NK-92 (cell line): ENCODE data around the gene SIGLEC9.
A peak's percentile ranks its signal among the peaks of the same experiment; 100 is the strongest.

Experiments used
- DNase-seq: peaks from one replicate; lab custom pipeline; 2025; ENCODE audit not compliant: unreplicated experiment; lab: John Stamatoyannopoulos, UW

SIGLEC9 gene

DNA sequence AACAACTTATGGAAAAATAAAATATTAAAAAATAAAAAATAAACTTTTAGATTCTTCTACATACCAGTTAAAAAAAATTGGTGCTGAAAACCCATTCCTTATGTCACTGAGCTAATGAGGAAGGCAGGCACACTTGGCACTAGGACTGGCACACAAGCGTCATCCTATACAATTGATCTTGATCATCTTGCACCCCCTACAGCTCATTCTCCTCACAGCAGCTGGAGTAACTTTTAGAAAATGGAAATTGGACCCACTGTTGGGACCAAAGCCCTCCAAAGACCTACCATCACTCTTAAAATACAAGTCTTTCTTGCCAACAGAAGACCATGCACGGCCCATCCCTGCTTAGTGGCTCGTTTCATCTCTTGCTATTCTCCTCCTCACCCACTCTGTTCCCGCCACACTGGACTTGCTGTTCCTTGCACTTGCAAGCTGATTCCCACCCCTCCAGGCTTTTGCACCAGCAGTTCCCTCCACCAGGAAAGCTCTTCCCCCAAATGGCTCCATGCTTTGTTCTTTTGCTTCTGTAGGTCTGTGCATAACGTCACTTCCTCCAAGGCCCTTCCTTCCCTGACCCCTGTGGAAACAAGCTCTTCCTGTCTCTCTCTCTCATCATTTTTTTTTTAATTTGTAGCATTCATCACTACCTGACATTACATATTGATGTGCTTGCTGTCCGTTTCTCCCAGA lies 28.1 kb upstream of the SIGLEC9 start:
- no peak for DNase-seq

DNA sequence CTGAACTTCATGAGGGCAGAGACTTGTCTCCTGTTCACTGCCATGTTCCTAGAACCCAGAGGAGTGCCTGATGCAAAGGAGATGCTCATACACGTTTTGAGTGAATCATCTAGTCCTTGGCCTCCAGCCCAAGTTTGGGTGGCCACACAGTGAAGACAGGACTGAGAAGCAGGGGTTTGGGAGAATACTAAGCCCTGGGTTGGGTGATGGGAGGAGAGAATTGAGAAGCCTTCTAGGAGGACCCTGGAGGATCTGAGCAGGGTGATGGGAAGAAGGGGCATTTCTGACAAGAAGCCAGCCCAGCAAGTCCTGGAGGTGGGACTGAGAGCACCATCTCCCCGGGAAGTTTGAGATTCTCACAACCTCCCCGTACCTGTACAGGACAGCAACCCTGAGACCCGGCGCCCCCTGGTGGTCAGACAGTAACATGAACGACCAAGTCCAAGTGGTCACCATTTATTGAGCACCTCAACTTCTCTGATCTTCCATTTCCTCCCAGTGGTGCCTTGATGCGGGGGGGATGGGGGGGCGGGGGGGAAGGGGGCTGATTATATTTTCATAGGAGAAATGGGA lies 27.5 kb upstream of the SIGLEC9 start:
- DNase-seq, result no peak

GRCh38 chr19:51097796-51098195 lies 26.9 kb upstream of the SIGLEC9 start:
- no peak for DNase-seq

- DNase-seq, result no peak
These were observed 26.2 kb upstream of the SIGLEC9 start for GRCh38 chr19:51098365-51099046.

DNA sequence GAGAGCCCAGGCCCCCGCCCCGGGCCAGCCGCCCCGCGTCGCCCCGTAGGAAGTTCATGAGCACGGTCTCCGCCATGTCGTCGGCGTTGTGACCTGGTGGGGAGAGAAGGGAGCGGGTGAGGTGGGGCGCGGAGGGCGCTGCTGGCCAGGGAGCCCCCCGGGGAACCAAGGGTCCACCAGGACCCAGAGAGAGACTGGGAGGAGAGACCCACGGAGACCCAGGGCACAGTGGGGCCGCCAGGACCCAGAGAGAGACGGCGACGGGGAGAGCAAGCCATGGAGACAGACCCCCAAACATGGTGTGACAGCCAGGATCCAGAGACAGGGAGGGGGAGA lies 25.7 kb upstream of the SIGLEC9 start:
- DNase-seq, result no peak

- DNase-seq, result no peak
These were observed 24.1 kb upstream of the SIGLEC9 start for GRCh38 chr19:51100601-51101000.

- no peak for DNase-seq
These were observed 23.4 kb upstream of the SIGLEC9 start for GRCh38 chr19:51101171-51101865.

DNA sequence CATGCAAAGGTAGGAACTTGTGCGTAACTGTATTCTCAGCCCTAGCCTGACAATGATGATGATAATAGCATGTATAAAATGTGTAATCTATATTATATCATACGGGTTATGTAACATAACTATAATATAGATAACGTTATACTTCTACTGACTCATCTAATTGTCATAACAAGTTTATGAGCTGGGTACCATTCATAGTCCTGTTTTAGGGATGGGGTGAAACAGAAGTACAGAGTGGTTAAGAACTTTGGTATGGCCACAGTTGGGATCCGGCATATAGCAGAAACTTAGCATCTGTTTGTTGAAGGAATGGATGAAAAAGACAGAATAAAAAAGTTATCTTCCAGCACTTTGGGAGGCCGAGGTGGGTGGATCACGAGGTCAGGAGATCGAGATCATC lies 21.7 kb upstream of the SIGLEC9 start:
- no peak for DNase-seq

GRCh38 chr19:51103926-51104341 lies 20.8 kb upstream of the SIGLEC9 start:
- no peak for DNase-seq

- no peak for DNase-seq
These were observed 17.2 kb upstream of the SIGLEC9 start for GRCh38 chr19:51107406-51108065.

DNA sequence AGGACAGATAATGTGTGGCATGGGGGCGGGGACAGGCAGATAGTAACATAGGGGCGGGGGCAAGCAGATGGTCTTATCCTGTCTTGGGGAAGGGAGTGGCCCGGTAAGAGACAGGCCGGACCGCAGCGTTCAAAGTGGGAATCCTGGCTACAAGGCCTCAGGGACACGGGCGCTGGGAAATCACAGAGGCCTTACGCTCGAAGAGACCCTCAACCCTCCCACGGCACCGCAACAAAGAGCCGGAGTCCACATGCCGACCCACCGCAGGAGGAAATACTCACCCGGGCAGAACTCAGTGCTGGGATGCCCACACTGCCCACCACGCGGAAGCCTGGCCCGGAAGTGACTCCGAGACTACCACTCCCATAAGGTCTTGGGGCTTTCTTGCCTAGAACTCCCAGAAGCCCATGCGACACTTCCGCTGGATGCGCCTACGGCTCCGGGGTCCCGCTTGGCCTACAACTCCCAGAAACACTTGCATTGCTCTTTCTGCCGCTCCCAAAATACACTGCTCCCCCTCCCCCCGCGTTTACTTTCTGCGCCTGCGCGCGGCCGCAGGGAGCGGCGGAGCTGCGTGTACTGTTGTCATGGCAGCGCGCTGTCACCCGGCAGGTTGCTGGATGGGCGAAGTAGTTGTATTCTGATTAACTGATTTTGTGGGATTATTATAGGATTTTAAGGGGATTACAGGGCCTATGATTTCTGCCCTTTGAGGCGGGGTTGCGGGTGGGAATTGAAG lies 16.5 kb upstream of the SIGLEC9 start, which contains the start of gene CTU1:
Gene CTU1 (minus strand): TSS at position 344 of the 739 bp plus-strand sequence. CDS start 3,840 bp downstream, outside the sequence.
- DNase-seq, result peak; percentile 88

- DNase-seq, result no peak
These were observed 15.9 kb upstream of the SIGLEC9 start for GRCh38 chr19:51108805-51109146.

- no peak for DNase-seq
These were observed 14.1 kb upstream of the SIGLEC9 start for GRCh38 chr19:51110666-51110971.

GRCh38 chr19:51111606-51112005 lies 13.1 kb upstream of the SIGLEC9 start:
- no peak for DNase-seq

GRCh38 chr19:51114087-51114729 lies 10.5 kb upstream of the SIGLEC9 start:
- no peak for DNase-seq

- no peak for DNase-seq
These were observed 7.9 kb upstream of the SIGLEC9 start for GRCh38 chr19:51116736-51117286.

GRCh38 chr19:51119101-51119500 lies 5.6 kb upstream of the SIGLEC9 start:
- no peak for DNase-seq

GRCh38 chr19:51119611-51120010 lies 5.1 kb upstream of the SIGLEC9 start:
- no peak for DNase-seq

- DNase-seq, result no peak
These were observed 4.5 kb upstream of the SIGLEC9 start for GRCh38 chr19:51120160-51120559.

- DNase-seq, result no peak
These were observed 3.4 kb upstream of the SIGLEC9 start for GRCh38 chr19:51121257-51121656.
